Stomach smooth muscle (tissue), 2 donors: Measurements from ENCODE around the gene IFITM10.

ENCODE experiments used
- H3K27ac ChIP-seq: one replicate; pipeline ENCODE4 v1.7.0; 2013; ENCODE audit warnings: mild to moderate bottlenecking, low read length, inconsistent platforms
- H3K27me3 ChIP-seq, 2 donors: one replicate each; pipeline ENCODE4 v1.7.0; 2013; ENCODE audit warnings: low read length in 2 of 2; ENCODE audit not compliant: insufficient read depth in 2 of 2, control insufficient read depth in 1 of 2
- H3K36me3 ChIP-seq, 2 donors: one replicate each; pipeline ENCODE4 v1.7.0; 2013; ENCODE audit warnings: low read length in 2 of 2; ENCODE audit not compliant: control insufficient read depth in 2 of 2, insufficient read depth in 2 of 2
- H3K4me1 ChIP-seq: one replicate; pipeline ENCODE4 v1.7.0; 2013; ENCODE audit warnings: low read length; ENCODE audit not compliant: control insufficient read depth, insufficient read depth
- H3K4me3 ChIP-seq, 2 donors: one replicate each; pipeline ENCODE4 v1.7.0; 2013; ENCODE audit warnings: low read length in 2 of 2
- H3K9ac ChIP-seq, 2 donors: one replicate each; pipeline ENCODE4 v1.7.0; 2013; ENCODE audit warnings: low read length in 2 of 2, mild to moderate bottlenecking in 1 of 2
- H3K9me3 ChIP-seq, 2 donors: one replicate each; pipeline ENCODE4 v1.7.0; 2013; ENCODE audit warnings: low read length in 2 of 2; ENCODE audit not compliant: control insufficient read depth in 2 of 2
- donor health status: healthy.
- donor health status: Pancreatic carcinoma.

IFITM10 gene

DNA sequence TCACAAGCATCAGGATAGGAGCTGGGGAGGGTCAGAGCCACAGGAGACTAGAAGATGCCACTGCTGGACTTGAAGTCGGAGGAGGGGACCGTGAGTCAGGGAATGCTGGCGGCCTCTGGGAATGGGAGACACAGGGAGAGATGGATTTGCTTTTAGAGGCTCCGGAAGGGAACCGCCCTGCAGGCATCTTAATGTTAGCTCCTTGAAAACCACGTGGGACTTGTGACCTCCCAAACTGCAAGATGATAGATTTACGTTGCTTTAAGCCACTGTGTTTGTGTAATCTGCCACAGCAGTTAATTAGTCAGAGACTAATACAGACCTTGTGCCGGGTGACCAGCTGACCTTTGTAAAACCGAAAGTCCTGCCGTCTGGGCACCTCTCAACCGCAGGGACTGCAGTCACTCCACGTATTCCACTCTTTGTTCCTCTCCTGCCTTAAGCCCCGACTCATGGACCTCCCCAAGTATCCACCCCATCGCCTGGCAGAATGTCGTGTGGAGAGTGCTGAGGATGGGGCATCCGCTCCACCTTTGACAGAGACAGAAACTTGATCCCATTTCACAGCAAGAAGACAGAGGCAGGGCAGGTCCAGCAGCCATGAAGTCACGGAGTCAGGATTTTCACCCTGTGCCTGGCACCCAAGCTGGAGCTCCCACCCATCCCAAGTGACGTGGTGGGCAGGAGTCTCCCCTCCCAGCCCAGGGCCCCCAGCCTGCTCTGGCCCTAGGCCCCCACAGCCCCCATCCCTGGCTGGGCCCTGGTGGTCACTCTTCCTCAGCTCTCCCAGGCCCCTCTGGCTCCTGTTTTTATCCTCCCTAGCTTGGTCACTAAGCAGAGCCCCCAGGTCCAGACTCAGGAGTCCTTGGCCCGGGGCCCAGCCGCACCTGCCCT is 32.7 kb upstream of the IFITM10 start:
- H3K9me3 ChIP-seq = no peaks in the 10 kb centered on the region
- H3K36me3 ChIP-seq = no peaks in the 10 kb centered on the region
- H3K4me3 ChIP-seq = no peak overlapping the region
- H3K9ac ChIP-seq = no peak overlapping the region
- no peak overlapping the region for H3K27ac ChIP-seq
- H3K27me3 ChIP-seq = peaks cover 0 to 2% of the 10 kb centered on the region in 2 donors
- no peaks in the 10 kb centered on the region for H3K4me1 ChIP-seq

DNA sequence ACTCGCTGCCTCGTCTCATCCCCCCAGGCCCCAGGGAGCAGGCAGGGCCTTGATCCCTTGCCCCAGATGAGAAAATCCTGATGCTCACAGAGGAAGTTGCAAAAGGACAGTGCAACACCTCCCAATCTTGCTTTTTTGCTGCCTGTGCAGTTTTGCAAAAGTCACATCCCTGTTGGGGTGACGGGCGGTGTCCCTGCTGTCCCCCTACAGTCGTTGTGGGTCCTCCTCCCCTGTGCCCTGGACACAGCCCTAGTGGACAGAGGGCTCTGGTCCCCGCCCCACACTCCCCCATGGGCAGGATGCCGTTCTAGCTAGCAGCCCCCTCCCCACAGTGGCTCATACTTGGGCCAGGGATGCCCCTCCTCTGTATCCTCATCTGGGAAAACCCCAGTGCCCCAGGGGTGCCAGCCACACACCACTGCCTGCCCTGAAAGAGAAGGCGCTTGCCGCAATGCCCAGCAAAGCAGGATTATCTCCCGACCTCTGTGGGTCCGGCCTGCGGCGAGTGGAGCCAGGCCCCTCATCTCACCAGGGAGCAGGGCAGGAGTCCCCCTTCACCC is 31.7 kb upstream of the IFITM10 start:
- Histone ChIP-seq H3K36me3 (no peaks in the 10 kb centered on the region), H3K27me3 (peaks cover 0 to 2% of the 10 kb centered on the region in 2 donors), H3K9ac (no peak overlapping the region), H3K9me3 (no peaks in the 10 kb centered on the region), H3K4me3 (no peak overlapping the region), H3K27ac (no peak overlapping the region), H3K4me1 (no peaks in the 10 kb centered on the region)

DNA sequence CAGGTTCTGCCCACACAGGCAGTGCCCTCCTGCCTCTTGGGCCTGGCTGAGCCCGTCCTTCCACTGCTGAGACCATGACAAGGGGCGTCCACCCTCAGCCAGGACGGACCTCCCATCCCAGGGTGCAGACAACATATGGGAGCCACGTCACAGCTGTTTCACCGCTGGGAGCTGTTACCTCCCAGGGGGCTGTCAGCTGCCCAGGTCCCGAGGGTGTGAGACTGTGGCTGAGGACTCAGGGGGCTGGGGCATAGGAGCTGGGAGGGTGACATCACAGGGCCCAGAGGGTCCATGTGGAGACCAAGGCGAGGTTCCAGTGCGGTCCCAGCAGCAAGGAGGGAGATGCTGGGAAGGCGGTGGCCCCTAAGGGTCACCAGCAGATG is 31.2 kb upstream of the IFITM10 start:
- Histone ChIP-seq H3K36me3 (no peaks in the 10 kb centered on the region), H3K9me3 (no peaks in the 10 kb centered on the region), H3K27me3 (peaks cover 0 to 2% of the 10 kb centered on the region in 2 donors), H3K9ac (no peak overlapping the region), H3K27ac (no peak overlapping the region), H3K4me3 (no peak overlapping the region), H3K4me1 (no peaks in the 10 kb centered on the region)

DNA sequence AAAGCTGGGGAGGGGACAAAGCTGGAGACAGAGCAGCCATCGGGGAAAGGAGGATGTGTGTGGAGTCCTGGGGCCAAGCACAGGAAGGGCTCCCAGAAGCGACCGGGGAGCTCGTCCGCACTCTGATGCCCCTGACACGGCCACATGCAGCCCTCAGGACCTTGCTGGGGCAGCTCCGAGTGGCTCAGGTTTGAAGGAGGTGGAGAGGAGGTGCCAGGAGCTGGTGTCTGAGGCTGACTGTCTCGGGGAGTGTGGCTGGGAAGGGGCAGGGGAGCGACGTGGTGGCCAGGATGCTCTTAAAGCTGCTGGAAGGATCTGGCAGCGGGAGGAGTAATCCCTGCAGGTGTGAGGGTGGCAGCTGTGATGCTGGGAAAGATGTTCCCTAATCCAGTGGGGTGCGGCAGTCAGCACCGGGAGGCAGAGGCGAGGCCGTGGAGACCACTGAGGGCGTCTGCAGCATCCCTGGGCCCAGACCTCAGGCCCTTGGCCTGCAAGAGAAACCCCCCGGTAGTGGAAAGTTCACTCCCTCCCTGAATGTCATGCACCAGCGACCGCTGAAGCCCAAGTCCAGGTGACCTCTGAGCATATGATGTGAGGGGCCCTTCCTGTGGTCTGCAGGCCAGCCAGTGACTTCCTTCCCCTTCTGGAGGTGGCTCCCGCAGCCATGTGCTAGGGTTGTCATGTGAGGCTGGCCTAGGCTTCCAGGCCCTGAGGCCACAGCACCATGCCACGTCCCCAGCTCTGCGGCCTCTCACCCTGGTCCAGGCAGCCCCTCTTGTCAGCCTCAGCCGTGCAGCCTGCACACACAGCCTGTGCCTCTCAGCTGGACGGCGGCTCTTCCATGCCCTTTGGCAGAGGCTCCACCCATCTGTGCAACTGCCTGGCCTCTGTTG is 30.6 kb upstream of the IFITM10 start:
- H3K27me3 ChIP-seq = peaks cover 0 to 2% of the 10 kb centered on the region in 2 donors

DNA sequence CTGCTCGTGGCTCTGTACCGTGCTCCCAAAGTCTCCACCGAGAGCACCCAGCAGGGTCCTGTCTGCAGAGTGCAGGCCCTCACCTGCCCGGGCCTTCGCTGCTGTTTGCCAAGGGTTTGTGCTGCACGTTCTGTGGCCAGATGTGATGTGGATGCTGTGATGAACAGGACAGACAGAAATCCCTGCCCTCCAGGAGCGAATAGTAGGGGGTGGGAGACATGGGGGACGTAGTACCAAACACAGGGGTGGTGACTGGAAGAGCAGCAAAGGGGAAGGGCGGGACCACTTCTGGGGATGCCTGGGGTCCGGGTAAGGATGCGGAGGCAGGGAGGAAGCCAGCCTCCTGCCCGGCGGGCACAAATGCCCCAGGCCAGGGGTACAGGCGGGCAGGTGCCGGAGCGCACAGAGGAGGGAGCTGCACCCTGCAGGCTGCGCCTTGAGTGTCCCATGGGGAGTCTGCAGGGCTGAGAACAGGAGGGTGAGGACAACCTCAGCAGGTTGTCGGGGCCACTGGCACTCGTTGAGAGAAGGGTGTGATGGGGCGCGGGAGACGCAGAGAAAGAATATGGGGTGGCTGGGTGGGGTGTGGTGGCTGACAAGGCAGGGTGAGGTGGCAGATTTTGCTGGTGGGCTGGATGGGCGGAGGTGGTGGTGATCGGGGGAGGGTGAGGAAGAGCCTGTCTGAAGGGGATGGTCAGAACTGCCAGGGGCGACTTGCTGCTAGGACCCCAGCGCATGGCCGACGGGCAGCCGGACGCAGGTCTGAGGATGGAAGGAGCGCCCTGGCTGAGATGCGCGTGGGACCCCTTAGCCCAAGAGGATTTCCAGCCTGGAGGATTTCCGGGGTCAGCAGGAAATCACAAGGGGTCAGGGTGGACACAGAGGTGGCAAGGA is 29.7 kb upstream of the IFITM10 start:
- H3K27me3 ChIP-seq = peaks cover 0 to 2% of the 10 kb centered on the region in 2 donors
- no peaks in the 10 kb centered on the region for H3K4me1 ChIP-seq
- H3K4me3 ChIP-seq = no peak overlapping the region
- no peaks in the 10 kb centered on the region for H3K36me3 ChIP-seq
- H3K27ac ChIP-seq = no peak overlapping the region
- H3K9ac ChIP-seq = no peak overlapping the region
- no peaks in the 10 kb centered on the region for H3K9me3 ChIP-seq

More for the DNA sequence above, 30.6 kb upstream of the IFITM10 start:
- Histone ChIP-seq H3K9ac (no peak overlapping the region), H3K4me1 (no peaks in the 10 kb centered on the region), H3K36me3 (no peaks in the 10 kb centered on the region), H3K27ac (no peak overlapping the region), H3K9me3 (no peaks in the 10 kb centered on the region), H3K4me3 (no peak overlapping the region)

DNA sequence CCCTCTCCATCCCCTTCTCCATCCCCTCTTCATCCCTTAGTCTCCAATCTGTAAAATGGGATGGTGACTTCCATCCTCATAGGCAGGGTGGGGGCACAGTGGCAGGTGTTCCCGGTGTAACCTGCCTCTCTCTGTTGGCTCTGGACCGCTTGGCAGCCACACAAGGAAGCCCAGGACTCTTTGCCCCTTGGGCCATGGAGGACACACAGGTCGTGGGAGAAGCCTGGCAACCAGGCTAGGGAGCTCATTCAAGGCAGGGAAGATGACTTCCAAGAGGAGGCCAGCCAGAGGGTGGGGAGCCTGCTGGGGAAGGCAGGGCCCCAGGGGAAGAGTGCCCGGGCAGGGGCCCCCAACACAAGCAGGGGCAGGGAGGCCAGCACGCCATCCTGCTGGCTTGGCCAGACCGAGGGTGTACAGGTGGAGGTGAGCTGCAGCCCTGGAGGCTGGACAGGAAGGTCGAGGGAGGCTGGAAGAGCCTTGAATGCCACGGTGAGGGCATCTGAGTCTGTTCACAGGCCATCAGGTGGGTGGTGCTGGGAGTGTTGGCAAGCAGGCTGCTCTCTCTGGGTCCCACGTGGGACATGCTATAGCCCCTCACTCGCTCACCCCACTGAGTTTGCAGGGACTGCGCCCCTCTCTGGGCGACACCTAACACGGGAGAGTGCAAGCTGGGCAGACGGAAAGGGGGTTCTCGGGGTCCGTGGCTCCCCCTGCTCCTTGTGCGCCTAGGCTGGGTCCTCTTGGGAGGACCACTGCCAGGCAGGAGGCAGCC is 28.8 kb upstream of the IFITM10 start:
- no peaks in the 10 kb centered on the region for H3K9me3 ChIP-seq
- no peak overlapping the region for H3K27ac ChIP-seq
- H3K4me3 ChIP-seq = no peak overlapping the region
- H3K9ac ChIP-seq = no peak overlapping the region
- H3K27me3 ChIP-seq = peaks cover 0 to 2% of the 10 kb centered on the region in 2 donors
- no peaks in the 10 kb centered on the region for H3K36me3 ChIP-seq
- no peaks in the 10 kb centered on the region for H3K4me1 ChIP-seq

- Histone ChIP-seq H3K36me3 (no peaks in the 10 kb centered on the region), H3K4me3 (no peak overlapping the region), H3K9me3 (no peaks in the 10 kb centered on the region), H3K27ac (no peak overlapping the region), H3K9ac (no peak overlapping the region), H3K27me3 (peaks cover 0 to 2% of the 10 kb centered on the region in 2 donors), H3K4me1 (no peaks in the 10 kb centered on the region)
Measured at GRCh38 chr11:1778141-1778911, 27.9 kb upstream of the IFITM10 start.

- Histone ChIP-seq H3K4me1 (no peaks in the 10 kb centered on the region), H3K36me3 (no peaks in the 10 kb centered on the region), H3K9me3 (no peaks in the 10 kb centered on the region), H3K27ac (no peak overlapping the region), H3K4me3 (no peak overlapping the region), H3K27me3 (peaks cover 0 to 2% of the 10 kb centered on the region in 2 donors), H3K9ac (no peak overlapping the region)
Measured at GRCh38 chr11:1777737-1778136, 27.3 kb upstream of the IFITM10 start.
